Activated CD8-positive, alpha-beta T cell treated with anti-CD3 and anti-CD28 coated beads, Interleukin-2, amount 10 ng/mL, durations not matched to agents 7 days and 5 days (primary cell): ENCODE measurements around the gene PDE9A. TPM values are rescaled to one million over a fixed set of nuclear protein-coding genes. Genes with fewer than 3 reads are reported as not detected.
A peak's percentile ranks its signal among the peaks of the same experiment; 100 is the strongest.

Source experiments
- ATAC-seq: fragments of 150-1000 bp; cut with Tn5 transposase; one replicate; pipeline ENCODE4 v1.10.0; 2021; ENCODE audit warnings: moderate library complexity
- CTCF ChIA-PET: fragments of 350-600 bp; sonication (Branson Sonifier 250); formaldehyde crosslinking; loops from one replicate; lab custom pipeline; 2021; ENCODE audit warnings: antibody characterized with exemption; lab: Charles Lee
- POLR2A ChIA-PET: fragments of 350-600 bp; sonication (Branson Sonifier 250); formaldehyde crosslinking; loops from one replicate; lab custom pipeline; 2021; ENCODE audit warnings: antibody characterized with exemption; lab: Charles Lee
- DNase-seq: peaks from one replicate; pipeline ENCODE4 v3.0.0-alpha.2; 2020
- H3K27ac Mint-ChIP-seq: one replicate; pipeline ENCODE4 v1.8.0; 2021; ENCODE audit warnings: mild to moderate bottlenecking, mixed read lengths
- H3K27me3 Mint-ChIP-seq: one replicate; pipeline ENCODE4 v1.8.0; 2021; ENCODE audit warnings: low read depth, mixed read lengths
- H3K36me3 Mint-ChIP-seq: one replicate; pipeline ENCODE4 v1.8.0; 2021; ENCODE audit warnings: low read depth, mixed read lengths
- H3K4me1 Mint-ChIP-seq: one replicate; pipeline ENCODE4 v1.8.0; 2021; ENCODE audit warnings: low read depth, mixed read lengths
- H3K4me3 Mint-ChIP-seq: one replicate; pipeline ENCODE4 v1.8.0; 2021; ENCODE audit warnings: mild to moderate bottlenecking, mixed read lengths
- H3K9me3 Mint-ChIP-seq: one replicate; pipeline ENCODE4 v1.8.0; 2022; ENCODE audit warnings: mixed read lengths; ENCODE audit not compliant: insufficient read depth
- total RNA-seq, 2 experiments: library from RNA; stranded (reverse); gene quantifications; one replicate each; pipeline ENCODE4 v1.2.3, GENCODE V29; 2021

PDE9A gene
- total RNA-seq, 2 experiments from 2014 or later = 8.3 to 10.8 TPM

DNA sequence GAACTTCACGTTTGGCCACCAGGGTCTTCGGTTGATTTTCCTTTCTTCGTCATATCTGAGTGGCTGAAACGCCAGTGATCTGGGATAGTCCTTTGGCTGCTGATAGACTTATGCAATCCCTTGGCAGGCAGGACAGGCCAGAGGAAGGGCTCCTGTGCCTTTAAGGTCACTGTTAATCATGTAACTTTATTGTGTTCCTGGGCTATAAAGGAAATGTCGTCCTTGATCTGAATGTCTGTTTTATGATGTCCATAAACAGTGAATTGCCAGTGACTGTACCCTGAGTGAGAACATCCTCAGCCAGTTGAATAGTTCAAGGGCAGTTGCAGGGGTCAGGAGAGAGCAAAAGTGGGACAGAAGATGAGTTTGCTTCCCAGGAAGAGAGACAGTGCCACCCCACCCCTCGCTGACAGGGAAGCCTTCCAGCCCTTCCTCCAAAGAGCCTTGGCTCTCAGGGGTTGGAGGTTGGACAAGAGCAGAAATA, 68.0 kb downstream of the PDE9A start:
- no peak for ATAC-seq
- no peaks in the 10 kb centered on the region for H3K9me3 Mint-ChIP-seq

DNA sequence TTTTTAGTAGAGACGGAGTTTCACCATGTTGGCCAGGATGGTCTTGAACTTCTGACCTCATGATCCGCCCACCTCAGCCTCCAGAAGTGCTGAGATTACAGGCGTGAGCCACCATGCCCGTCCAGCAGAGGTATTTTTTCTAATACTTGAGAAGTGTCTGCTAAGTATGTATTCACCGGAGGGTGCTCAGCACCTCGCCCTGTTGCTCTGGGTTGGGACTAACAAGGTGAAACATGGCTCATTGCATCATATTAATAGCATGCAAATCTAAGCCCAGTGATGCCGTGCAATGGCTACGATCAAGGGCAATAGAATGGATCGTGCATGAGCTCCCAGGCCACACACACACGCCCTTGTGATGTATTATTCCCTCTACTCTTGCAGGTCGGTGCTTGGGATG, 68.7 kb downstream of the PDE9A start:
- H3K36me3 Mint-ChIP-seq = no peaks in the 10 kb centered on the region
- no peak for ATAC-seq
- H3K4me3 Mint-ChIP-seq = no peak overlapping the region
- peaks cover 20% of the 10 kb centered on the region for H3K4me1 Mint-ChIP-seq
- ChIA-PET POLR2A (no interaction called here), CTCF (no interaction called here)
- H3K9me3 Mint-ChIP-seq = no peaks in the 10 kb centered on the region
- no peak overlapping the region for H3K27ac Mint-ChIP-seq
- H3K27me3 Mint-ChIP-seq = no peaks in the 10 kb centered on the region
- no peak for DNase-seq

More for the DNA sequence above, 68.0 kb downstream of the PDE9A start:
- no peak overlapping the region for H3K4me3 Mint-ChIP-seq
- no peaks in the 10 kb centered on the region for H3K36me3 Mint-ChIP-seq
- no peaks in the 10 kb centered on the region for H3K27me3 Mint-ChIP-seq
- peaks cover 20% of the 10 kb centered on the region for H3K4me1 Mint-ChIP-seq
- H3K27ac Mint-ChIP-seq = no peak overlapping the region
- no peak for DNase-seq
- POLR2A ChIA-PET = no interaction called here
- CTCF ChIA-PET = no interaction called here

DNA sequence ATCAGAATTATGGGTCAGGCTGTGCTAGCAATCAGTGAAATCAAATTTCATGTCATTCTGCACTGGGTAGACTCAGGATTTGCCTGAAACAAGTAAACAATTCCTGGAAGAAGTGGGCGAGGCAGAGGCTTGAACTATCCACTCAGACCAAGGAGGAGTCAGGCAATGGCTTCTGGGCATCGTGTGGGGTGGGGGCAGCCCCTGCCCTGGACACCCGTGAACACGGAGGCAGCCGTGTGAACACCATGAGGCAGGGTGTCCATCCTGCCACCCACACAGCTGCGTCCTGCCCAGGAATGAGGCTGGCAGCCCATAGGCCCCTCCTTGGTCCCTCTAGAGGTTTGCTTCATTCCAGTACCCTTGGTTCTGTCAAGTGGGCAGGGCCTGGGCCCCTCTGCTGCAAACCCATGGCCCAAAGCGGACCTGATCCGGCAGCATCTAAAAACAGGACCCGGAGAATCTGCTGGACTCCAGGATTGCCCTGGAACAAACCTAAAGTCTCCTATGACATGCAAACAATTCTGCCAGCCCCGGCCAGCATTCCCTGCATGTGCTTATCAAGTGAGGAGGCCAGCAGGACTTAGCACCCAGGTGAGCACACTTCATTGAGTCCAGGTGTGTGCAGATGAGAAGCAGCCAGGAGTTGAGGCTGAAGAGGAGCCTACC, 69.5 kb downstream of the PDE9A start:
- POLR2A ChIA-PET = no interaction called here
- H3K4me1 Mint-ChIP-seq = peaks cover 20% of the 10 kb centered on the region
- CTCF ChIA-PET = no interaction called here
- H3K9me3 Mint-ChIP-seq = no peaks in the 10 kb centered on the region
- DNase-seq (no peak), ATAC-seq (no peak)
- H3K4me3 Mint-ChIP-seq = no peak overlapping the region
- no peaks in the 10 kb centered on the region for H3K27me3 Mint-ChIP-seq
- H3K27ac Mint-ChIP-seq = no peak overlapping the region
- H3K36me3 Mint-ChIP-seq = no peaks in the 10 kb centered on the region

DNA sequence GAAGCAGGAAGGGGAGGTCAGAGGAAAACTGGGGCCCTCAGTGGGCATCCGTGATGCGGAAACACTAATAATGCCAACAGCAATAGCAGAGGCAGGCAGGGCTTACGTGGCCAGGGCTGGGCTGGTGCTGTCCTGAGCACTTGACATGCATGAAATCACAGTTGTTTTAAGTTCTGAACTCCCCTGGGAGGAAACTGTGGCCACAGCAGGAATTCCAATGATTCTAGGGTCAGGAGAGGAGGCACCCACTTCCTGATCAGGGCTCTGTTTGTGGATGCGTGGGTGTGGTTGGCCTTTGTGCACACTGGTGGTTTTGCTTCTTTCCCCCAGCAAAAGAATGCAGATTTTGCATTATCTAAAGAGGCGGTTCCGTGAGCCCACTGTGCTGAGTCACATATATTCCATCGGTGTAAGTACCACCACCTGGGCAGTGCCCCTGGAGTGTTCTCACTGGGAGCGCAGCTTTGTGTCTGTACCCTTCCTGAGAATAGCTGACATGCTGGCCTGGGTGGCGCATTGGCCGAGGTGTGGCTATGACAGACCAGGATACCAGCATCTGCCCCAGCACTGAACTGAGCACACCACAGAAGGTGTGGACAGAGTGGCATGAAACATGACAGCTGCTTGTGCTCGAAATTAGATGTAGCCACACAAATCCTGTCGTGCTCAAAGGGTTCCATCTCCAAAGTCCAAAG, 71.0 kb downstream of the PDE9A start:
- H3K27ac Mint-ChIP-seq = no peak overlapping the region

DNA sequence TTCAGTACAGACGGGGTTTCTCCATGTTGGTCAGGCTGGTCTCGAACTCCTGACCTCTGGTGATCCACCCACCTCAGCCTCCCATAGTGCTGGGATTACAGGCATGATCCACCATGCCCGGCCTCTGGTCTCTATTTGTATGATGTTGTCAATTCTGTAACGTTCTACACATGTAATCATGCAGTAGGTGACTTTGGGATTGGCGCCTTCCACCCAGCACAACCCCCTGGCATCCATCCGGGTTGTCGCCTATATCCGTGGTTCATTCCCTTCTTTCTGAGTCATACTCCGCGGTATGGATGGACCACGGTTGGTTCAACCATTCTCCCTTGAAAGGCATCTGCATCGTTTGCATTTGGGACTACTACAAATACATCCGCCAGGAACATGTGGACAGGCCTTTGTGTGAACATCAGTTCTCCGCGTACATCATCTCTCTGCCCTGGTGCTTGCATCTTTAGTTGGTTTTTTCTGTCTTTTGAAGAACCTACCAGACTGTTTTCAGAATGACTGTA, 72.1 kb downstream of the PDE9A start:
- no peak for ATAC-seq
- no peak overlapping the region for H3K27ac Mint-ChIP-seq
- CTCF ChIA-PET = no interaction called here
- no peak for DNase-seq
- peaks cover 30% of the 10 kb centered on the region for H3K4me1 Mint-ChIP-seq
- H3K27me3 Mint-ChIP-seq = no peaks in the 10 kb centered on the region
- peaks cover 7% of the 10 kb centered on the region for H3K36me3 Mint-ChIP-seq
- no peak overlapping the region for H3K4me3 Mint-ChIP-seq
- H3K9me3 Mint-ChIP-seq = no peaks in the 10 kb centered on the region
- POLR2A ChIA-PET = no interaction called here

More for the DNA sequence above, 71.0 kb downstream of the PDE9A start:
- CTCF ChIA-PET = no interaction called here
- DNase-seq (no peak), ATAC-seq (no peak)
- H3K27me3 Mint-ChIP-seq = no peaks in the 10 kb centered on the region
- peaks cover 5% of the 10 kb centered on the region for H3K36me3 Mint-ChIP-seq
- H3K4me3 Mint-ChIP-seq = no peak overlapping the region
- H3K4me1 Mint-ChIP-seq = peaks cover 22% of the 10 kb centered on the region
- H3K9me3 Mint-ChIP-seq = no peaks in the 10 kb centered on the region
- POLR2A ChIA-PET = no interaction called here

DNA sequence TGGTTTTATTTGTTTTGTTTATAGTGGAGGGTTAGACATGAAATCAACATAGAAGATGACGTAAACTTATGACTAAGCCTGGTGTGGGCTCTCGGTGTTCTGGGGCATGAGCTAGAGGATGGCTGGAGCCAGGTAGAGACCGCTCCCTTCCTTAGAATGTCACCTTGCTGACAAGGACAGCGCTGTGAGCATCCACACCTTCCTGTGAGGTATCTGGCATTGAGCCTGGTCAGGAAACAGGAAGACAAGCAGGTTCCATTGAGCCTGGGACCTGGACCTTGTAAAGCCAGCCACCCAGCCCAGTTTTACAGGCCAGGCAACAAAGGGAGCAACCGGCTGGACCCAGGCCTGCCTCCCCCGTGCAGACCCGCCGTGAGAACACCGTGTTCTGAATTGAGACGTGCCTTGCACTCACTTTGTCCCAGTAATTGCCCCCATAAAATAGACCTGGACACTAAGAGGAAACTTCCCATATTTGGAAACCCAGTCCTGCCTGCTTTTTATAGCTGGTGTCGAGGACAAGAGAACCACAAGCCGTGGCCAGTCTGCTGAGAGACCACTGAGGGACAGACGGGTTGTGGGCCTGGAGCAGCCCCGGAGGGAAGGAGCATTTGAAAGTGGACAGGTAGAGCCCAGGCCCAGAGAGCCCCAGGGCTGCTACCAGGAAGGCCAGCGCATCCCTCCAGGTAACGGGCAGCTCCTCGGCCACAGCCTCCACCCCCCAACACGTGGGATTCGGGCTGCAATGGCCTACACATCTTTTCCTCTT, 78.0 kb downstream of the PDE9A start:
- no peak for DNase-seq

DNA sequence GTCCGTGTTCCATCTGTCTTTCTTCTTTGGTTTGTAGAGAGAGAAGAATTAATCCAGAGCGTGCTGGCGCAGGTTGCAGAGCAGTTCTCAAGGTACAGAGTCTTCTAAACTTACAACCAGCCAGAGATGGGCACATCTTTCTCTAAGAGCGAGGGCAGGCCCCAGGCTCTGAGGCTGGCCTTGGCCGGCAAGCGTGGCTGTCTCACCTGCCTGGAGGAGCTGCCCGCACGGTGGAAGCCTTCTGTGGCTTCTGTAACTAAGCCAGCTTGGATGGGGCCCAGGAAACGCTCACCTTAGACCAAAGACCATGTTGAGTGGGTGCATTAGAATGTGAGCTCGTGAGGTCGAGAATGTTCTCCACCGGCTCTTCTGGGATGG, 78.6 kb downstream of the PDE9A start:
- Mint-ChIP-seq H3K27ac (no peak overlapping the region), H3K4me1 (peaks cover 64% of the 10 kb centered on the region), H3K9me3 (no peaks in the 10 kb centered on the region), H3K4me3 (no peak overlapping the region), H3K36me3 (peaks cover 30% of the 10 kb centered on the region), H3K27me3 (no peaks in the 10 kb centered on the region)
- ATAC-seq = no peak
- ChIA-PET POLR2A (no interaction called here), CTCF (no interaction called here)
- DNase-seq = no peak

More for the DNA sequence above, 78.0 kb downstream of the PDE9A start:
- ChIA-PET POLR2A (no interaction called here), CTCF (no interaction called here)
- H3K4me1 Mint-ChIP-seq = peaks cover 58% of the 10 kb centered on the region
- H3K27me3 Mint-ChIP-seq = no peaks in the 10 kb centered on the region
- H3K9me3 Mint-ChIP-seq = no peaks in the 10 kb centered on the region
- no peak overlapping the region for H3K4me3 Mint-ChIP-seq
- no peak for ATAC-seq
- H3K36me3 Mint-ChIP-seq = peaks cover 30% of the 10 kb centered on the region
- no peak overlapping the region for H3K27ac Mint-ChIP-seq

DNA sequence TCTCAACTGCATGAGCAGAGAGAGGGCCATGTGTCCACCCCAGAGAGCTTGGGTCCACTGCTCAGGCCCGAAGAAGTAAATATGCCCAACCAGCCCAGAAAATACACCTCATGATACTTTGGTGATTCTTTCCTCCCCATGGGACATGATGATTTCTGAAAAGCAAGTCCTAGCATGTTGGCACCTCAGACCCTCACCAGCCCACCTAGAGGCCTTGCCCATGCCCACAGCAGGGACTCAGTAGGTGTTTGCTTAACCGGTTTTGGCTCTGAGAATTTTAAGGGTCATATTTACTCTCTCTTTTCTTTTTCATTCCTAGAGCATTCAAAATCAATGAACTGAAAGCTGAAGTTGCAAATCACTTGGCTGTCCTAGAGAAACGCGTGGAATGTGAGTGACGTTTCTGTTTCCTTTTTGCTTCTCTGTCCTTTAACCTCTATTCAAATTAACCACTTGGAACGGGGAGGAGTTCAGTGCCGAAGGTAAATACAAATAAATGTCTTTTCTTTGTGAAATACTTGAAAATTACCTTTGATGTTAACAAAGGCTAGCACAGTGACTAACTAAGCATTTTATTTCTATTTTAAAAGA, 79.7 kb downstream of the PDE9A start:
- ChIA-PET CTCF (no interaction called here), POLR2A (interaction anchor here (0.6 kb wide), 1 partner anchor 48 kb away, joined by 3 read pairs; no protein-coding TSS in a partner anchor)
- no peaks in the 10 kb centered on the region for H3K27me3 Mint-ChIP-seq
- no peak overlapping the region for H3K27ac Mint-ChIP-seq
- peaks cover 75% of the 10 kb centered on the region for H3K4me1 Mint-ChIP-seq
- peaks cover 30% of the 10 kb centered on the region for H3K36me3 Mint-ChIP-seq
- no peaks in the 10 kb centered on the region for H3K9me3 Mint-ChIP-seq
- ATAC-seq = no peak
- H3K4me3 Mint-ChIP-seq = no peak overlapping the region
- DNase-seq = no peak

DNA sequence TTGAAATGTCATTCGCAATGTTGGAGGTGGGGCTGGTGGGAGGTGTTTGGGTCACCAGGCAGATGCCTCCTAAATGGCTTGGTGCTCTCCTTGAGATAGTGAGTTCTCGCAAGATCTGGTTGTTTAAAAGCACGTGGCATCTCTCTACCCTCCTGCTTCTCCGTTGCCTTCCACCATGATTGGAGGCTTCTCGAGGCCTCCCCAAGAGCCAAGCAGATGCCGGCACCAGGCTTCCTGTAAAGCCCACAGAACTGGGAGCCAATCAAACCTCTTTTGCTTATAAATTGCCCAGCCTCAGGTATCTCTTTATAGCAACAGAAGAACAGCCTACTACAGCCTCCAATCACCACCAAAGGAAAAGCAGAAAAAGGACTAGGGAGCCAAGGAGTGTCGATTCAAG, 80.5 kb downstream of the PDE9A start:
- ChIA-PET CTCF (interaction anchor here (1.4 to 3.0 kb wide), 3 partner anchors 13 to 142 kb away, joined by 4 to 12 read pairs (median 11); no protein-coding TSS in a partner anchor), POLR2A (interaction anchor here (0.6 kb wide), 1 partner anchor 49 kb away, joined by 3 read pairs; no protein-coding TSS in a partner anchor)
- no peak for DNase-seq
- peak overlapping the region; percentile 90 for H3K27ac Mint-ChIP-seq
- peaks cover 80% of the 10 kb centered on the region for H3K4me1 Mint-ChIP-seq
- no peaks in the 10 kb centered on the region for H3K27me3 Mint-ChIP-seq
- no peak for ATAC-seq
- peaks cover 30% of the 10 kb centered on the region for H3K36me3 Mint-ChIP-seq
- no peak overlapping the region for H3K4me3 Mint-ChIP-seq
- H3K9me3 Mint-ChIP-seq = no peaks in the 10 kb centered on the region

DNA sequence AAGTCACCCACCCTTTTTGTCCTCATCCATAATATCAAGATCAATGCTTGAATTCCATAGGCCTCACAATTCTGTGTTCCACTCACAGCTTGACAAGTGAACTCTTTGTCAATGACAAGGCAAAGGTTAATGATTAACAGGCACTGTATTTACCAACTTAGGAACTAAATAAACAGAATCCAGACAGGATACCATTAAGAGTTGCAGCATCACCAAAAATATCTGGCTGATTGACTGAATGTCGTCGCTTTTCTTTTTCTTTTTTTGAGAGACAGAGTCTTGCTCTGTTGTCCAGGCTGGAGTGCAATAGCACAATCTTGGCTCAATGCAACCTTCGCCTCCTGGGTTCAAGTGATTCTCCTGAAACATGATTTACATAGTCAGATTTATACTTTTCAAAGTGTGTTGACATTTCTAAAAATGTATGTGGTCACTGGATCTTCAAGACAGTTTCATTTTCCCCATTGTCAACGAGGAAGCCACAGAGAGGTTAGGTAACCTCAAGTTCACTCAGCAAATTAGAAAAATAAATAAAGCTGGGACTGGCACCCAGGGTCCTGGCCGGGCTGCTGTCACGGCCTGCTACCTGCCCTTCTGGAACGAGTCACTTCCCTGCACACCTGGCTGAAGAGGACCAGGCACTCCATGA, 81.0 kb downstream of the PDE9A start:
- Mint-ChIP-seq H3K4me1 (peaks cover 80% of the 10 kb centered on the region), H3K36me3 (peaks cover 24% of the 10 kb centered on the region), H3K27ac (peak overlapping the region; percentile 90), H3K27me3 (no peaks in the 10 kb centered on the region), H3K9me3 (no peaks in the 10 kb centered on the region), H3K4me3 (peak overlapping the region; percentile 59)
- DNase-seq (peak; percentile 49), ATAC-seq (peak; percentile 63)
- ChIA-PET CTCF (interaction anchor here (1.4 to 3.0 kb wide), 3 partner anchors 12 to 142 kb away, joined by 4 to 12 read pairs (median 11); no protein-coding TSS in a partner anchor), POLR2A (interaction anchor here (1.0 to 1.4 kb wide), 3 partner anchors 12 to 50 kb away, joined by 3 to 12 read pairs (median 5); no protein-coding TSS in a partner anchor)

DNA sequence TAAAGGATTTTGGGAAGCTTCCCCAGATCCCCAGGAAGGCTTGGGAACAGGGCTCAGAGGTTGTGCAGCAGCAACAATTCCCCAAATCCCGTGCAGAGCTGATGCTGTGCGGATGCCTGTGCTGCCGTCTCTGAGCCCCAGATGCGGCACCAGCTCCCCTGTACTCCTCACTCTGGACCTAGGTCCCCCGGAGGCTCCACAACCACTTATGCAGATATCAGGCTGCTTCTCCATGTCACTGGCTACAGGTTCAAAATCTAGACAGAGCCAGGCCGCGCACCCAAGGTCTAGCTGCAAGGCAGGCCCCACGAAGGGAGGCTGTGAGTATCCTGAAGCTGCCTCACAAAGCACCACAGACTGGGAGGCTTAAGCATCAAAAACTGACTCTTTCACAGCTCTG, 81.6 kb downstream of the PDE9A start:
- H3K9me3 Mint-ChIP-seq = no peaks in the 10 kb centered on the region
- DNase-seq (no peak), ATAC-seq (no peak)
- POLR2A ChIA-PET = interaction anchor here (1.0 to 1.4 kb wide), 3 partner anchors 11 to 51 kb away, joined by 3 to 12 read pairs (median 5); no protein-coding TSS in a partner anchor
- H3K36me3 Mint-ChIP-seq = peaks cover 22% of the 10 kb centered on the region
- peak overlapping the region; percentile 9 for H3K4me3 Mint-ChIP-seq
- peaks cover 74% of the 10 kb centered on the region for H3K4me1 Mint-ChIP-seq
- CTCF ChIA-PET = interaction anchor here (1.4 to 3.0 kb wide), 3 partner anchors 12 to 143 kb away, joined by 4 to 12 read pairs (median 11); no protein-coding TSS in a partner anchor
- H3K27ac Mint-ChIP-seq = peak overlapping the region; percentile 90
- no peaks in the 10 kb centered on the region for H3K27me3 Mint-ChIP-seq
